ELR (cell line): ENCODE results near the gene U2AF1L4.
"Not testable (repeated sequence)": the region's sequence is repeated elsewhere in the genome, so short reads cannot be mapped to it uniquely, and the experiment has no call there.

Experiments
- DNase-seq: peaks from one replicate; pipeline ENCODE4 v3.0.0-alpha.2; 2015; ENCODE audit warnings: low read depth

The U2AF1L4 gene

GRCh38 chr19:35780717-35781116, 35.5 kb upstream of the U2AF1L4 start:
- no peak for DNase-seq

GRCh38 chr19:35780058-35780457, 34.8 kb upstream of the U2AF1L4 start:
- no peak for DNase-seq

GRCh38 chr19:35779033-35779432, 33.8 kb upstream of the U2AF1L4 start:
- no peak for DNase-seq

- DNase-seq, result no peak
Observed at GRCh38 chr19:35777961-35778360, 32.7 kb upstream of the U2AF1L4 start.

DNA sequence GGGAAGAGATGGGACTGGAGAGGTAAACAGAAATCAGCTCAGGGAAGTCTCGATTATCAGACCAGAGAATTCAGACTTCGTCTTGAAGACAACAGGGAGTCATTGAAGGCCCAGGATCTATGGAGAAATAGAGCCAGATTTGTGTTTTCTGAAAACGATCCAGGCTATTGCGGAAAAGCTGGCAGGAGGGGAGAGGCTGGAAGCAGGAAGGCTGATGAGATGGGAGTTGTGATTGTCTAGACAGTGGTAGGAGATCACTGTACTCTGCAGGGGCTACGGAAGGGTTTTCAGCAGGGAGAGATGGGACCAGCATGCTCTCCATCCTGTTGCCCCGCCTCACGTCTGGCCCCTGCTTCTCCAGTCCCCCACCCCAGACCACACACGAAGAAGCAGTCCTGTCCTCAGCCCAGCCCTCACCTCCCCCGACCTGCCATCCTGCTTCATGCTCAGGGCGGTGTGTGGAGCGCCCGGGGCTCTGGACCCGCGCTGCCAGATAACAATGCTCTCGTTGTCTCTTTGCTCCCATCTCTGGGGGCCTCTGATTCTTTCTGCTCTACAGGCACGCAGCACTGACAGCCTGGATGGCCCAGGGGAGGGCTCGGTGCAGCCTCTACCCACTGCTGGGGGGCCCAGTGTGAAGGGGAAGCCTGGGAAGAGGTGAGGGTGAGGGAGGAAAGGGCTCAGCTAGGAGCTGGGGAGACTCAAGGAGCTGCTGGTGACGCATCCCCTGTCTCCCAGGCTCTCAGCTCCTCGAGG, 32.0 kb upstream of the U2AF1L4 start:
- DNase-seq, result no peak

DNA sequence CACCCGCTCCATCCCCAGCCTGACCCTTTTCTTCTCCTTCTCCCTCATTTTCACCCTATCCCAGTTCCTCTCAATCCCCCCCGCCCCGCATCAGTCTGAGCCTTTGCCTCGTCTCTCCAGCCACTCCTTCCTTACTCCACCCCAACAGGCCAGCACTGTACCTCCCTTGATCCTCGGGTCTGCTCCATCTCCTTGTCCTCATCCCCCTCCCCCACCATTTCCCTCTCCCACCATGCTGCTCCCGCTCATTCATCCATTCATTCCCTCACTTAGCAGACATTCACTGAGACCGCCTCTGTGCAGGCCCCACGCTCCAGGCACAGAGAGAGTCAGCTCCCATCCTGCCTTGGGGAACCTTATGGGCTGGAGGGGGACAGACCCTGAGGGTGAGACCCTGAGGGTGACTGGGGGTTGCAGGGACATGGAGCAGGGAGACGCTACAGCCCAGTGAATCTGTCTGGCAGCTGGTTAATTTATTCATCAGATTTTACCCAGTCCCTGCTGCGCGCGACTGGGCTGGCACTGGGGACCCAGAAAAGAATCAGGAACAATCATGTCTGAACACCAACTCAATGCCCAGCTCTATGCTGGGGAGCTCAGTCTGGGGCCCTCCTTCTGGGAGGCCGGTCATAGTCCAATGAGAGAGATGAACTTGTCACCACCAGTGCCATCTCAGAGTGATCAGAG, 31.0 kb upstream of the U2AF1L4 start:
- DNase-seq, result no peak

DNA sequence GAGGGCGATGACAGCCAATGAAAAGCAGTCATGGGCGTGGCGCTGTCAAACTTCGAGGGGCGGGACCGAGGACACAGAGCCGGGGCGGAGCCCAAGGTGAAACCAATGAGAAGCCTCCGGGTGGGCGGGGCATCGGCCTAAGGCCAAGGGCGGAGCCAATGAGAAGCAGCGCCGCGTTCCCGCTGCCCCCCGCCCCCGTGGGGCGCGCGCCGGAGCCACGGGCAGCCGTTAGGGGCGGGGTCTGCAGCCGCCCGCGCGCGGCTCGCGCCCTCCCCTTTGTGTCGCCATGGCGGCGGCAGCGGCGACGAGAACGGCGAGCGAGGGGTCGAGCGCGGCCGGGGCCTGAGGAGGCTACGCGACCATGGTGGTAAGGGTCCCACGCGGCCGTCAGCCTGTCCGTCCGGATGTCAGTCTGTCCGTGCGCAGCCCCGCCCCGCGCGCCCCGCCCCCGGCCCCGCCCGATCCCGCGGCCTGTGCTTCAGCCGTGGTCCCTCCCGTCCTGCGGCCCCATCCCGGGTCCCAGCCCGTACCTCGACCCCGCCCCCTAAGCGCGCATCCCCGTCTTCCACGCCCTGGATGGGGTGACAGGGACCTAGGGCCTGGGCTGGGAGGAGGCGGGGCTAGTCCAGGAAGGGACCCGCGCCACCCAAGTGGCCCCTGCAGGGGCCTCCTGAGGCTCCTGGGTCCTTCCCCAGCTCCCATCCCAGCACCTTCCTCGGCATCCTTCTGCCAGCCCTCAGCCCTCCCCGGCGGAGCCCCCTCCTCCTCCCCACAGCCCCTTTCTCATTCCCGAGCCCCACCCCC, 30.3 kb upstream of the U2AF1L4 start, which contains the start of gene ARHGAP33:
TSS of gene ARHGAP33 (plus strand) at position 267 of the 804 bp plus-strand sequence. CDS start at position 362, 95 bp downstream.
- peak; percentile 99 for DNase-seq

DNA sequence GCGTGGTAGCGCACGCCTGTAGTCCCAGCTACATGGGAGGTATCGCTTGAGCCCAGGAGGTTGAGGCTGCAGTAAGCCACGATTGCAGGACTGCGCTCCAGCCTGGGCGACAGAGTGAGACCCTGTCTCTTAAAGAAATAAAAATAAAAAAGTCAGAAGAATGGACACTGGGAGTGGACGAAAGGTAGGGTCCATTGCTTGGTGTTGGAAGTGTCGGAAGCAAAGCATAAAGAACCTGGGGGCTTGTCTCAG, 29.8 kb upstream of the U2AF1L4 start:
- no peak for DNase-seq

DNA sequence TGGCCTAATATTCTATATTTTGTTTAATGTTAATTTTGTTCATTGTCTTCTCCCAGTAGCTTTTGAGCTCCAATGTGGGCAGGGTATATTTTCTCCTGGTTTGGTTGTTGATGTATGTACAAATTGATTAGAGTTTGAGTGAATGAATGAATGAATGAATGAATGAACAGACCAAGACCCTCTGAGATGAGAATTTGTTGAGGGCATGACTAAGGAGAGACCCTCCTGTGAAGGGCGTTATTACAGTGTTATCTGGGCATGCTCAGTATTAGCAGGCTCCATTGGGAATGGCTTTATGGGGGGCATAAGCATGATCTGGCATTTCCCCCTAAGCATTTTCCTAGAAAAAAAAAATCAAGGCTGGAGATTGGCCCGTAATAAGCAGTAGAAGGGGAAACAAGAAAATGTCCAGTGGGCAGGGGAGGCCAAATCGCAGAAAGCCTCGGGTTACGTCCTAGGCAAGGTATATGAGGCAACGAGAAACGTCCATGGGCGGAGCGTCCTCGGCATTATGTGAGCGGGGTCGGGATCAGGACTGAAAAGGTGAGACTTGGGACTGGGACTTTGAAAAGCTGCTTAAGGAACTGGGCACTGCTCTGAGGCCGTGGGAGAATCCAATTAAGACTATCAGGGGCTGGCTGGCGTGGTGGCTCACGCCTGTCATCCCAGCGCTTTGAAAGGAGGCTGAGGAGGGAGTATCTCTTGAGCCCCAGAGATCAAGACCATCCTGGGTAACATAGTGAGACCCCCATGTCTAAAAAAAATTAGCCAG, 29.2 kb upstream of the U2AF1L4 start:
- no peak for DNase-seq

DNA sequence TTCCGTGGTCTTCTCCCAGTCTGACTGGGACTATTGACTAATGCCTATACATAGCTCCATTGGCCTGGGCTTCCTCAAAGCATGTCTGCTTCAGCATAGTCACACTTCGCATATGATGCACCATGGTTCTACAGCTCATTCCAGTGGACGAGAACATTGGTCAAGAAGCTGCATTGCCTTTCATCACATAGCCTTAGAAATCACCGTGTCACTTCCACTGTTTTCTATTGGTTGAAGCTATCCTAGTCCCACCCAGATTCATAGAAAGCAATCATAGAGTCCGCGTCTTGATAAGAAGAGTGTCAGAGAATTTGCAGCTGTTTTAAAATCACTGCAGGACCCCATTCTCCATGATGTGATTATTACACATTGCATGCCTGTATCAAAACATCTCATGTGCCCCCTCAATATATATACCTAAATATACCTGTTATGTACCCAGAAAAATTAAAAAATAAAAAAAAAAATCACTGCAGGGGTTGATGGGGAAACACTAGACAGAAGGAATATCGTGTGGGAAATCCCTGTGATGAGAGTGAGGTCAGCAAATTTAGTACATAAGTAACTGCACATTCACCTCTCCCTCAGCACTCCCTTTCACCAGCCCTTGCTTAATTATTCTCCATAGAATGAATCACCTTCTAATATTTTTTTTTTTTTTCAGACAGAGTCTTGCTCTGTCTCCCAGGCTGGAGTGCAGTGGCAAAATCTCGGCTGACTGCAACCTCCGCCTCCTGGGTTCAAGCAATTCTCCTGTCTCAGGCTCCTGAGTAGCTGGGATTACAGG, 28.0 kb upstream of the U2AF1L4 start:
- DNase-seq, result peak; percentile 48

GRCh38 chr19:35772362-35772761, 27.1 kb upstream of the U2AF1L4 start:
- not testable (repeated sequence) for DNase-seq

DNA sequence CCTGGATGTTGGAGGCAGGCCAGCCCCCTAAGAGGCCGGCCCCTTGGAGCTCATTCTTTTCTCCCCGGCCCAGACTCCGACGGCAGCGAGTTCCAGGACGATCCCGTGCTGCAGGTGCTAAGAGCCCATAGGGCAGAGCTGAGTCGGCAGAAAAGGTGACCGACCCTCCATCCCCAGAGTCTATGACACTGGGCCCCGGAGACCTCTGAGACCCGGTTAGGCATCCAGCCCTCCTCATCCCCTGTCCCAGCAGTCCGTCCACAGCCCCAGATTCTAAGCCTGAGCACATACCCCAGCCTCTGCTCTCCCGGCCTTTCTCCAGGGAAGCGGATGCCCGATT, 22.8 kb upstream of the U2AF1L4 start:
- DNase-seq, result no peak

- no peak for DNase-seq
Observed at GRCh38 chr19:35767288-35768081, 22.3 kb upstream of the U2AF1L4 start.

GRCh38 chr19:35766571-35767104, 21.4 kb upstream of the U2AF1L4 start:
- no peak for DNase-seq

GRCh38 chr19:35764432-35765315, 19.5 kb upstream of the U2AF1L4 start:
- no peak for DNase-seq

DNA sequence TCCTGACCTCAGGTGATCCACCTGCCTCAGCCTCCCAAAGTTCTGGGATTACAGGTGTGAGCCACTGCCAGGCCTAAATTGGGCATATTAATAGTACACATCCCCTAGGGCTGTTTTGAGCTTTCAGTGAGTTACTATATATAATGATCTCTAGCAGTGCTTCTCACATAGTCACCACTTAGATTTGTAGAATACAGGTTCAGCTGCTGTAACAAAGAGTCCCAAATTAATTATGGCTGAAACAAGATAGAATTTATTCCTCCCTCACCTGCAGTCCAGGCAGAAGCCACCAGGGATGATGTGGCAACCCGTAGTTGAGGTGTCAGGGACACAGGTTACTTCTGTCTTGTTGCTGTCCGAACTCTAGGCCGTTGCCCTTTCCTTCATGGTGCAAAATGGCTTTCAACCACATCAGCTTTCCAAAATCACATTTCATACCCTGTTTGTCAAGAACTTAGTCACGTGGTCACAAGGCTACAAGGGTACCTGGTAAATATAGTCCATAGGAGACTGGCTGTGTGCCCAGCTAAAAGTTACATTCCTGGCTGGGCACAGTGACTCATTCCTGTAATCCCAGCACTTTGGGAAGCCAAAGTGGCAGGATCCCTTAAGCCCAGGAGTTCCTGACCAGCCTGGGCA, 15.6 kb upstream of the U2AF1L4 start:
- DNase-seq, result no peak

DNA sequence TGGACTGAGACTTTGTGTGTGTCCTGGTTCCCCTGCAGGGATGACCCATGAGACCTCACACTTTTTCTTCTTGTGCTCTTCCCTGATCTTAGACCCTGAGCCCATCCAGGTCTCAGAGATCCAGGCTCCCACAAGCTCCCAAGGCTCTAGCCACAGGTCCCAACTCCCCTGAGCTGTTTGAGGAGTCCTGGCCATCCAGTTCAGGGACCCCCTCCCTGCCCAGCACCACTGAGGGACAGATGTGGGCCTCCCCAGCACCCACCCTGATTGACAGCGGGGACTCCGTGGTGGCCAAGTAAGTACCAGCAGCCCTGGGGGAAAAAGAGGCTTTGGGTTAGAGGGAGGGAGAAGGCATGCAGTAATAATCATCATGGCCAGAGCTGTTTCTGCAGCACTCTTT, 14.5 kb upstream of the U2AF1L4 start:
- no peak for DNase-seq

DNA sequence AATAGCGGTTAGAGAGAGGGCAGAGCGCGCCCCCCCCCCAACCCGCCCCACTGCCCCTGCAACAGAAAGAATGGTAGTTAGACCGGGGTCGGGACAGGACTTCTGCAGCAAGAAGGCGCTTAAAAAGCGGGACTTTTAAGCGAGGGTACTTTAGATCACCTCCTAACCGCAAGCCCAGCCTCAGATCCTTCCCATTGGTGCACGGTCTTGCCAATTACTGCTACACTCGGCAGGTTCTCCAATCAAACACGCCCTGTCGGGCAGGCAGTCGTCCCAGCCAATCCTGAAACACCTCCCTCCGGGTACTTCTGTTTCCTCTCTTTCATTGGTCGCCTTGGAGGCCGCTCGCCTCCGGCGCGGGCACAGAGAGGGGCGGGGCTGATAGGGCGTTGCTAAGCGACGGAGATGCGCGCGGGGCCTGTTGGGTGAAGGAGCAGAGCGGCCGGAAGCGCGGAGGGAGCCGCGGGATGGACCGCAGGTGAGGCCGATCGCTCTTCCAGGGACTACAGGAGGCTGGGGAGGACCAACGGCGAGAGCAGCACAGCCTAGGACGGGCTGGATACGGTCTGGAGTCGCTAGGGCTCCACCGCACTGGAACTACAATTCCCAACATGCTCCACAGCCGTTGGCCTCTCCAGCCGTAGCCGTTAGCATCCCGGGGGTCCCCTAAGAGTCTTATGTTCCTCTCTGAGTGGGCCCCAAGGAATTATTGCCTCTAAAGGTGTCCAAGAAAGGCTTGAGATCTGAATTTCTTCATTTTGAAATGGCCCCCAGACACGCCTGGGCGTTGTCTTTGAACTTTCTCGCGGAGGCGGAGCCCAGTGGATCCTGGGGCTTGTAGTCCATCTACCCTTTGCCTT, 12.8 kb upstream of the U2AF1L4 start, which contains the start of gene PROSER3:
TSS of gene PROSER3 (plus strand) at position 428 of the 860 bp plus-strand sequence. CDS start at position 468, 40 bp downstream.
- DNase-seq, result peak; percentile 99
